Activated CD4-positive, alpha-beta T cell treated with anti-CD3 and anti-CD28 coated beads for 36 hours (primary cell): ENCODE data around the gene TSPAN9. TPM values are rescaled to one million over a fixed set of nuclear protein-coding genes. Genes with fewer than 3 reads are reported as not detected.

Source experiments
- ATAC-seq: fragments of 200-7000 bp; cut with Tn5 transposase; one replicate; pipeline ENCODE4 v1.10.0; 2021; ENCODE audit warnings: mild to moderate bottlenecking, moderate library complexity
- CTCF ChIA-PET: fragments of 350-600 bp; sonication (Branson Sonifier 250); formaldehyde crosslinking; loops from one replicate; lab custom pipeline; 2021; ENCODE audit warnings: antibody characterized with exemption; lab: Charles Lee
- POLR2A ChIA-PET: fragments of 350-600 bp; sonication (Branson Sonifier 250); formaldehyde crosslinking; loops from one replicate; lab custom pipeline; 2021; ENCODE audit warnings: antibody characterized with exemption, inconsistent platforms; lab: Charles Lee
- DNase-seq: peaks from one replicate; pipeline ENCODE4 v3.0.0-alpha.2; 2020
- H3K27ac Mint-ChIP-seq: one replicate; pipeline ENCODE4 v1.8.0; 2021; ENCODE audit warnings: mixed read lengths
- H3K27me3 Mint-ChIP-seq: one replicate; pipeline ENCODE4 v1.8.0; 2021; ENCODE audit warnings: mixed read lengths
- H3K36me3 Mint-ChIP-seq: one replicate; pipeline ENCODE4 v1.8.0; 2021; ENCODE audit warnings: low read depth, mixed read lengths
- H3K4me1 Mint-ChIP-seq: one replicate; pipeline ENCODE4 v1.8.0; 2021; ENCODE audit warnings: mixed read lengths
- H3K4me3 Mint-ChIP-seq: one replicate; pipeline ENCODE4 v1.8.0; 2021; ENCODE audit warnings: mild to moderate bottlenecking, moderate library complexity, mixed read lengths
- H3K9me3 Mint-ChIP-seq: one replicate; pipeline ENCODE4 v1.8.0; 2021; ENCODE audit warnings: low read depth, mixed read lengths
- intact Hi-C, 2 experiments: fragments of 100-400 bp; cut with DNase I in 1 of 2; cut with micrococcal nuclease in 1 of 2; formaldehyde crosslinking; loops; one replicate each; pipeline versions ENCODE4 v1.14.2 to v1.15.1; 2022 to 2024; cut with DNase I, micrococcal nuclease
- total RNA-seq, 2 experiments: library from RNA; stranded (reverse); gene quantifications; one replicate each; pipeline ENCODE4 v1.2.3, GENCODE V29; 2021

TSPAN9 gene
- total RNA-seq, 2 experiments from 2014 or later, result 0.82 to 1.3 TPM

- Mint-ChIP-seq H3K27ac (peak overlapping the region; percentile 82), H3K4me1 (peaks cover 10% of the 10 kb centered on the region)
These were observed 223.7 kb downstream of the TSPAN9 start for GRCh38 chr12:3300833-3301401.

GRCh38 chr12:3302401-3303041 lies 225.3 kb downstream of the TSPAN9 start:
- DNase-seq, result no peak
- H3K4me1 Mint-ChIP-seq, result peaks cover 10% of the 10 kb centered on the region
- intact Hi-C loops, result loop anchor here in 1 of 2 experiments (10.0 kb wide), 1 partner anchor 342 kb away; no protein-coding TSS in a partner anchor

More at GRCh38 chr12:3300833-3301401, 223.7 kb downstream of the TSPAN9 start:
- no peaks in the 10 kb centered on the region for H3K9me3 Mint-ChIP-seq
- DNase-seq (no peak), ATAC-seq (no peak)
- H3K4me3 Mint-ChIP-seq, result no peak overlapping the region
- ChIA-PET POLR2A (interaction anchor here (0.9 kb wide), 1 partner anchor 13 kb away, joined by 3 read pairs; no protein-coding TSS in a partner anchor), CTCF (interaction anchor here (0.6 to 3.9 kb wide), 44 partner anchors 11 to 1196 kb away, joined by 3 to 42 read pairs (median 4); no protein-coding TSS in a partner anchor)
- H3K27me3 Mint-ChIP-seq, result peaks cover 7% of the 10 kb centered on the region
- intact Hi-C loops, result loop anchor here (1.0 to 10.0 kb wide), 6 partner anchors 222 to 572 kb away; partner anchors contain the start of gene PARP11 (in 1 of the 2)
- H3K36me3 Mint-ChIP-seq, result no peaks in the 10 kb centered on the region

GRCh38 chr12:3303410-3304136 lies 226.4 kb downstream of the TSPAN9 start:
- Mint-ChIP-seq H3K27ac (no peak overlapping the region), H3K36me3 (no peaks in the 10 kb centered on the region), H3K4me3 (no peak overlapping the region), H3K27me3 (peaks cover 7% of the 10 kb centered on the region), H3K4me1 (peaks cover 10% of the 10 kb centered on the region), H3K9me3 (no peaks in the 10 kb centered on the region)
- ChIA-PET POLR2A (interaction anchor here (0.8 kb wide), 1 partner anchor 10 kb away, joined by 5 read pairs; no protein-coding TSS in a partner anchor), CTCF (interaction anchor here (0.6 to 1.4 kb wide), 4 partner anchors 28 to 500 kb away, joined by 3 read pairs; no protein-coding TSS in a partner anchor)
- intact Hi-C loops, result loop anchor here in 1 of 2 experiments (10.0 kb wide), 1 partner anchor 341 kb away; no protein-coding TSS in a partner anchor
- ATAC-seq, result peak; percentile 23
- DNase-seq, result peak; percentile 62

More at GRCh38 chr12:3302401-3303041, 225.3 kb downstream of the TSPAN9 start:
- ChIA-PET CTCF (interaction anchor here (1.2 to 3.5 kb wide), 2 partner anchors 11 to 502 kb away, joined by 4 to 39 read pairs; no protein-coding TSS in a partner anchor), POLR2A (no interaction called here)
- H3K36me3 Mint-ChIP-seq, result no peaks in the 10 kb centered on the region
- no peaks in the 10 kb centered on the region for H3K9me3 Mint-ChIP-seq
- no peak overlapping the region for H3K27ac Mint-ChIP-seq
- ATAC-seq, result no peak
- H3K27me3 Mint-ChIP-seq, result peaks cover 7% of the 10 kb centered on the region
- no peak overlapping the region for H3K4me3 Mint-ChIP-seq

- Mint-ChIP-seq H3K27ac (no peak overlapping the region), H3K4me1 (peaks cover 10% of the 10 kb centered on the region), H3K27me3 (peaks cover 2% of the 10 kb centered on the region), H3K4me3 (no peak overlapping the region), H3K36me3 (no peaks in the 10 kb centered on the region), H3K9me3 (no peaks in the 10 kb centered on the region)
- DNase-seq, result peak; percentile 13
- intact Hi-C loops, result loop anchor here in 1 of 2 experiments (10.0 kb wide), 1 partner anchor 340 kb away; no protein-coding TSS in a partner anchor
- CTCF ChIA-PET, result interaction anchor here (0.6 to 1.2 kb wide), 2 partner anchors 29 to 214 kb away, joined by 3 read pairs; no protein-coding TSS in a partner anchor
- POLR2A ChIA-PET, result no interaction called here
- no peak for ATAC-seq
These were observed 227.4 kb downstream of the TSPAN9 start for GRCh38 chr12:3304436-3305165.

GRCh38 chr12:3305464-3305863 lies 228.3 kb downstream of the TSPAN9 start:
- intact Hi-C loops, result loop anchor here in 1 of 2 experiments (10.0 kb wide), 1 partner anchor 339 kb away; no protein-coding TSS in a partner anchor
- CTCF ChIA-PET, result no interaction called here
- Mint-ChIP-seq H3K4me3 (no peak overlapping the region), H3K27me3 (peaks cover 2% of the 10 kb centered on the region), H3K27ac (no peak overlapping the region), H3K9me3 (no peaks in the 10 kb centered on the region), H3K36me3 (no peaks in the 10 kb centered on the region), H3K4me1 (peaks cover 2% of the 10 kb centered on the region)
- DNase-seq (no peak), ATAC-seq (no peak)
- POLR2A ChIA-PET, result no interaction called here

GRCh38 chr12:3305904-3306619 lies 228.9 kb downstream of the TSPAN9 start:
- no peak overlapping the region for H3K4me3 Mint-ChIP-seq
- ATAC-seq, result no peak
- no peaks in the 10 kb centered on the region for H3K4me1 Mint-ChIP-seq
- H3K9me3 Mint-ChIP-seq, result no peaks in the 10 kb centered on the region
- POLR2A ChIA-PET, result no interaction called here
- no peak for DNase-seq
- no peaks in the 10 kb centered on the region for H3K27me3 Mint-ChIP-seq
- intact Hi-C loops, result loop anchor here in 1 of 2 experiments (10.0 kb wide), 1 partner anchor 339 kb away; no protein-coding TSS in a partner anchor
- H3K27ac Mint-ChIP-seq, result no peak overlapping the region
- CTCF ChIA-PET, result no interaction called here
- H3K36me3 Mint-ChIP-seq, result no peaks in the 10 kb centered on the region

- intact Hi-C loops, result loop anchor here in 1 of 2 experiments (10.0 kb wide), 1 partner anchor 337 kb away; no protein-coding TSS in a partner anchor
- H3K9me3 Mint-ChIP-seq, result no peaks in the 10 kb centered on the region
- no peak for ATAC-seq
- ChIA-PET CTCF (no interaction called here), POLR2A (no interaction called here)
- H3K4me1 Mint-ChIP-seq, result no peaks in the 10 kb centered on the region
- no peak overlapping the region for H3K27ac Mint-ChIP-seq
- no peak overlapping the region for H3K4me3 Mint-ChIP-seq
- no peaks in the 10 kb centered on the region for H3K36me3 Mint-ChIP-seq
- H3K27me3 Mint-ChIP-seq, result no peaks in the 10 kb centered on the region
- DNase-seq, result no peak
These were observed 230.2 kb downstream of the TSPAN9 start for GRCh38 chr12:3307389-3307788.

- no peaks in the 10 kb centered on the region for H3K9me3 Mint-ChIP-seq
- ChIA-PET POLR2A (no interaction called here), CTCF (no interaction called here)
- ATAC-seq (no peak), DNase-seq (no peak)
- H3K27me3 Mint-ChIP-seq, result peaks cover under 1% of the 10 kb centered on the region
- H3K4me3 Mint-ChIP-seq, result no peak overlapping the region
- H3K36me3 Mint-ChIP-seq, result no peaks in the 10 kb centered on the region
- intact Hi-C loops, result loop anchor here in 1 of 2 experiments (10.0 kb wide), 1 partner anchor 337 kb away; no protein-coding TSS in a partner anchor
- H3K4me1 Mint-ChIP-seq, result no peaks in the 10 kb centered on the region
- H3K27ac Mint-ChIP-seq, result no peak overlapping the region
These were observed 230.9 kb downstream of the TSPAN9 start for GRCh38 chr12:3308063-3308462.

GRCh38 chr12:3308609-3309008 lies 231.4 kb downstream of the TSPAN9 start:
- Mint-ChIP-seq H3K4me3 (no peak overlapping the region), H3K36me3 (no peaks in the 10 kb centered on the region), H3K9me3 (no peaks in the 10 kb centered on the region), H3K27me3 (peaks cover 3% of the 10 kb centered on the region), H3K27ac (no peak overlapping the region), H3K4me1 (no peaks in the 10 kb centered on the region)
- ChIA-PET POLR2A (no interaction called here), CTCF (no interaction called here)
- intact Hi-C loops, result loop anchor here in 1 of 2 experiments (10.0 kb wide), 1 partner anchor 336 kb away; no protein-coding TSS in a partner anchor
- ATAC-seq (no peak), DNase-seq (no peak)

GRCh38 chr12:3309805-3310204 lies 232.6 kb downstream of the TSPAN9 start:
- Mint-ChIP-seq H3K27ac (no peak overlapping the region), H3K27me3 (peaks cover 10% of the 10 kb centered on the region), H3K36me3 (no peaks in the 10 kb centered on the region), H3K4me1 (no peaks in the 10 kb centered on the region), H3K9me3 (no peaks in the 10 kb centered on the region), H3K4me3 (no peak overlapping the region)
- ChIA-PET POLR2A (no interaction called here), CTCF (interaction anchor here (6.9 kb wide), 1 partner anchor 11 kb away, joined by 42 read pairs; no protein-coding TSS in a partner anchor)
- ATAC-seq (no peak), DNase-seq (no peak)
- intact Hi-C loops, result loop anchor here in 1 of 2 experiments (10.0 kb wide), 1 partner anchor 335 kb away; no protein-coding TSS in a partner anchor
